ENCODE measurements around the gene UBL5.

GRCh38 chr19:9835507-9835949, 7.8 kb downstream of the UBL5 start:
- TF ChIP-seq CTCF (IDR thresholded peaks at IDR 0.05; ENCODE audit: low read depth, low read length, poor library complexity, severe bottlenecking), result no peak
- TF ChIP-seq EZH2phosphoT487 (IDR thresholded peaks at IDR 0.05; ENCODE audit: borderline replicate concordance, low read length), result no peak

All from DOHH2 (cell line).